Measurements from ENCODE around the gene ZNF75A. TPM values are rescaled to one million over a fixed set of nuclear protein-coding genes. Genes with fewer than 3 reads are reported as not detected.
A peak's percentile ranks its signal among the peaks of the same experiment; 100 is the strongest.

ZNF75A gene
- total and polyA plus RNA-seq, 9 of the 15 experiments (the other 6 are each of a cell fraction or from before 2014, with no cell fraction given), result 7.2 to 24.5 (median 17.1) TPM

- TF ChIP-seq, protein P1, sequence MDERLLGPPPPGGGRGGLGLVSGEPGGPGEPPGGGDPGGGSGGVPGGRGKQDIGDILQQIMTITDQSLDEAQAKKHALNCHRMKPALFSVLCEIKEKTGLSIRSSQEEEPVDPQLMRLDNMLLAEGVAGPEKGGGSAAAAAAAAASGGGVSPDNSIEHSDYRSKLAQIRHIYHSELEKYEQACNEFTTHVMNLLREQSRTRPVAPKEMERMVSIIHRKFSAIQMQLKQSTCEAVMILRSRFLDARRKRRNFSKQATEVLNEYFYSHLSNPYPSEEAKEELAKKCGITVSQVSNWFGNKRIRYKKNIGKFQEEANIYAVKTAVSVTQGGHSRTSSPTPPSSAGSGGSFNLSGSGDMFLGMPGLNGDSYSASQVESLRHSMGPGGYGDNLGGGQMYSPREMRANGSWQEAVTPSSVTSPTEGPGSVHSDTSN (CRISPR knock-in tag; IDR thresholded peaks at IDR 0.05; ENCODE audit: low read depth), result no peak
- TF ChIP-seq, protein P1 (tag; conservative IDR thresholded peaks at IDR 0.05; ENCODE audit: low read depth), result 0 out of 2 replicates have a peak, but pooled peaks have one; percentile 9
- TF ChIP-seq ZNF431 (CRISPR knock-in tag; IDR thresholded peaks at IDR 0.05) (no peak), ZBTB8A (IDR thresholded peaks at IDR 0.05; ENCODE audit: partially characterized antibody) (no peak), ZNF395 (CRISPR knock-in tag; IDR thresholded peaks at IDR 0.05) (no peak; the same call in 1 of the 2 replicates), LEF1 (IDR thresholded peaks at IDR 0.05) (peak; percentile 86; the same call in 1 of the 2 replicates), ZFP30 (CRISPR knock-in tag; IDR thresholded peaks at IDR 0.05; ENCODE audit: borderline replicate concordance) (no peak), UBTF (IDR thresholded peaks at IDR 0.05; ENCODE audit: borderline replicate concordance in 1 of 2, low read depth in 2 of 2, low read length in 2 of 2) (no peak), IFI16 (CRISPR knock-in tag; IDR thresholded peaks at IDR 0.05) (no peak), MEIS2 (IDR thresholded peaks at IDR 0.05; ENCODE audit: partially characterized antibody) (peak; percentile 69), ZNF140 (CRISPR knock-in tag; IDR thresholded peaks at IDR 0.05) (no peak), ZNF175 (CRISPR knock-in tag; IDR thresholded peaks at IDR 0.05; ENCODE audit: low read depth) (peak; percentile 83), PHB (CRISPR knock-in tag; IDR thresholded peaks at IDR 0.05) (no peak), ZNF165 (CRISPR knock-in tag; IDR thresholded peaks at IDR 0.05; ENCODE audit: borderline replicate concordance) (no peak), POLR2G (IDR thresholded peaks at IDR 0.05; ENCODE audit: low read depth, low read length) (peak; percentile 91)
- TF ChIP-seq, protein P2, sequence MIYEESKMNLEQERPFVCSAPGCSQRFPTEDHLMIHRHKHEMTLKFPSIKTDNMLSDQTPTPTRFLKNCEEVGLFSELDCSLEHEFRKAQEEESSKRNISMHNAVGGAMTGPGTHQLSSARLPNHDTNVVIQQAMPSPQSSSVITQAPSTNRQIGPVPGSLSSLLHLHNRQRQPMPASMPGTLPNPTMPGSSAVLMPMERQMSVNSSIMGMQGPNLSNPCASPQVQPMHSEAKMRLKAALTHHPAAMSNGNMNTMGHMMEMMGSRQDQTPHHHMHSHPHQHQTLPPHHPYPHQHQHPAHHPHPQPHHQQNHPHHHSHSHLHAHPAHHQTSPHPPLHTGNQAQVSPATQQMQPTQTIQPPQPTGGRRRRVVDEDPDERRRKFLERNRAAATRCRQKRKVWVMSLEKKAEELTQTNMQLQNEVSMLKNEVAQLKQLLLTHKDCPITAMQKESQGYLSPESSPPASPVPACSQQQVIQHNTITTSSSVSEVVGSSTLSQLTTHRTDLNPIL (CRISPR knock-in tag; IDR thresholded peaks at IDR 0.05), result no peak
Observed at GRCh38 chr16:3282730-3283542, 22.4 kb upstream of the ZNF75A start, which contains the start of gene ZNF263 (continued).
